LNCaP clone FGC (cell line): ENCODE measurements around the gene KRTAP10-12.

Source experiments
- DNase-seq: peaks from one replicate; pipeline ENCODE4 v3.0.0-alpha.2; 2011; ENCODE audit warnings: low read depth
- H3K4me3 ChIP-seq: 2 replicates; pipeline ENCODE4 v1.5.1; 2011; ENCODE audit warnings: mild to moderate bottlenecking, low read depth, low read length, control low read depth
- CTCF ChIP-seq: IDR thresholded peaks from 2 replicates; pipeline ENCODE4 v1.5.1; 2012; ENCODE audit warnings: mild to moderate bottlenecking; ENCODE audit not compliant: control insufficient read depth, insufficient read depth; ENCODE audit errors: extremely low read depth

KRTAP10-12 gene

GRCh38 chr21:44692798-44693512 lies 4.0 kb upstream of the KRTAP10-12 start:
- TF ChIP-seq CTCF = no peak
- DNase-seq = no peak
- no peak overlapping the region for H3K4me3 ChIP-seq

GRCh38 chr21:44694776-44695175 lies 2.2 kb upstream of the KRTAP10-12 start:
- no peak for TF ChIP-seq CTCF
- no peak overlapping the region for H3K4me3 ChIP-seq
- no peak for DNase-seq

- no peak for DNase-seq
- no peak overlapping the region for H3K4me3 ChIP-seq
- no peak for TF ChIP-seq CTCF
These were observed 1.8 kb upstream of the KRTAP10-12 start for GRCh38 chr21:44695184-44695583.

- no peak for TF ChIP-seq CTCF
- no peak for DNase-seq
- H3K4me3 ChIP-seq = no peak overlapping the region
These were observed 1.3 kb upstream of the KRTAP10-12 start for GRCh38 chr21:44695641-44696040.

GRCh38 chr21:44696572-44696971 lies 400 bp upstream of the KRTAP10-12 start:
- DNase-seq = no peak
- no peak overlapping the region for H3K4me3 ChIP-seq
- TF ChIP-seq CTCF = no peak

GRCh38 chr21:44697811-44698734 lies 1.1 kb downstream of the KRTAP10-12 start:
- H3K4me3 ChIP-seq = no peak overlapping the region
- DNase-seq = no peak
- TF ChIP-seq CTCF = no peak
